Testis (tissue), 3 donors: Measurements from ENCODE around the gene ST3GAL2. TPM values are rescaled to one million over a fixed set of nuclear protein-coding genes. Genes with fewer than 3 reads are reported as not detected.

Source experiments
- DNase-seq: peaks from one replicate; pipeline ENCODE4 v3.0.0-alpha.2; 2019
- H3K27ac ChIP-seq, 2 donors: fragments of 200-600 bp; sonication (generic); one replicate each; pipeline ENCODE4 v1.5.1; 2019
- H3K27me3 ChIP-seq: fragments of 200-600 bp; sonication (generic); one replicate; pipeline ENCODE4 v1.5.1; 2019
- H3K36me3 ChIP-seq: fragments of 200-600 bp; sonication (generic); one replicate; pipeline ENCODE4 v1.5.1; 2017; ENCODE audit warnings: low read depth; ENCODE audit errors: missing control alignments
- H3K4me1 ChIP-seq: fragments of 200-600 bp; sonication (generic); one replicate; pipeline ENCODE4 v1.5.1; 2019
- H3K4me3 ChIP-seq, 2 donors: fragments of 200-600 bp; sonication (generic); one replicate each; pipeline ENCODE4 v1.5.1; 2017 to 2019
- H3K9me3 ChIP-seq: fragments of 200-600 bp; sonication (generic); one replicate; pipeline ENCODE4 v1.5.1; 2017
- POLR2A ChIP-seq: fragments of 450-650 bp; IDR thresholded peaks from one replicate; pipeline ENCODE4 v1.6.1; 2017; ENCODE audit warnings: antibody characterized with exemption, mild to moderate bottlenecking, moderate library complexity
- WGBS, 2 donors: methylation state at CpG; one replicate each; pipeline ENCODE4 v1.1.5; 2018; 5-methylcytosine and 5-hydroxymethylcytosine counted together
- intact Hi-C: fragments of 100-400 bp; cut with DNase I; formaldehyde crosslinking; loops from one replicate; pipeline ENCODE4 v1.15.1; 2023; ENCODE audit warnings: low total_unique reads
- polyA plus RNA-seq: library from polyadenylated mRNA; stranded (reverse); fragments of 350-450 nt; fragmentation: Illumina TruSeq; extraction: RNeasy Lipid Tissue Mini Kit (QIAGEN cat#74804); gene quantifications from one replicate; pipeline ENCODE4 v1.2.3, GENCODE V29; 2014; ENCODE audit warnings: low read depth, low replicate concordance; ENCODE audit not compliant: insufficient read depth
- small RNA-seq, 2 donors: library from RNA; depleted of rRNA; stranded (forward); fragments of <200 nt; gene quantifications; one replicate each; pipeline ENCODE3, GENCODE V24; 2016
- total RNA-seq, 2 donors: library from RNA; depleted of rRNA; stranded (reverse); fragments of >200 nt; gene quantifications; one replicate each; pipeline ENCODE4 v1.2.3, GENCODE V29; 2016
- TF ChIP-seq, protein P1 (sequence below), 3 experiments: fragments of 450-650 bp in 2 of 3; fragments of 200-600 bp in 1 of 3; sonication (generic) in 1 of 3; IDR thresholded peaks; one replicate each; pipeline ENCODE4 v1.5.1; 2016 to 2019; ENCODE audit warnings: antibody characterized with exemption in 3 of 3, mild to moderate bottlenecking in 2 of 3, moderate library complexity in 1 of 3

The ST3GAL2 gene
- total and polyA plus RNA-seq, 3 donors from 2014 or later = 20.2 to 46.2 (median 32.5) TPM

DNA sequence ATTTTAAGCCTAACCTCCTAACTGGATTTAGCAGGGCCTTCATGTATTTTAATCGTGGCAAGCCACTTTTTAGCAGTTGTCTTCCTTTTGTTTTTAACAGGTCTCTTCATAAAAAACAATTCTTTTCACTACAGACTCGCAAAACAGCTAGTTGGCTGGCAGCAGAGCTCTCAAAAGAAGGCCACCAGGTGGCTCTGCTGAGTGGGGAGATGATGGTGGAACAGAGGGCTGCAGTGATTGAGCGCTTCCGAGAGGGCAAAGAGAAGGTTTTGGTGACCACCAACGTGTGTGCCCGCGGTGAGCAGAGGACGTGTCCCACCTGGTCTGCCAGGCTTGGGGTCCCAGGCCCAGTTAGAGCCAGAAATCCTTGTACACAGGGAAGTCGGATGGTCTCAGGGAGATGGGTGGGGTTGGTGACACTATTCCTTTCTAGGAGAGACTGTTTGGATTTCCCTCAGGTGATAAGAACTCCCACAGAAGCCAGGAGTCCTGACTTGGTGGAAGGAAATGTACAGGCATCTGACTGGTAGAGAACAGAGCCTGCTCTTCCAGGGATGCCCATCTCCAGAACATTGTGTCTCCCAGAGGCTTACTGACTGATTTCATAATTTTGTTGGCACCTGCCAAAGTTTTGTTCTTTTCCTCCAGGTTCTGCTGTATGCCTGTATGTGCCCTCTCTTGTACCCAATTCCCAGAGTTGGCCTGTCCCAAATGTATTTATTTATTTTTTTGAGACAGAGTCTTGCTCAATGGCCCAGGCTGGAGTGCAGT, 107.1 kb downstream of the ST3GAL2 start:
- no peak overlapping the region for H3K27ac ChIP-seq
- no peaks in the 10 kb centered on the region for H3K36me3 ChIP-seq
- no peaks in the 10 kb centered on the region for H3K4me1 ChIP-seq
- intact Hi-C loops = no loop called here
- H3K9me3 ChIP-seq = no peaks in the 10 kb centered on the region
- no peak overlapping the region for H3K4me3 ChIP-seq
- no peaks in the 10 kb centered on the region for H3K27me3 ChIP-seq
- WGBS, 2 donors = 63 to 68% methylated on average over 9 of the region's 9 CpGs
- TF ChIP-seq, protein P1, sequence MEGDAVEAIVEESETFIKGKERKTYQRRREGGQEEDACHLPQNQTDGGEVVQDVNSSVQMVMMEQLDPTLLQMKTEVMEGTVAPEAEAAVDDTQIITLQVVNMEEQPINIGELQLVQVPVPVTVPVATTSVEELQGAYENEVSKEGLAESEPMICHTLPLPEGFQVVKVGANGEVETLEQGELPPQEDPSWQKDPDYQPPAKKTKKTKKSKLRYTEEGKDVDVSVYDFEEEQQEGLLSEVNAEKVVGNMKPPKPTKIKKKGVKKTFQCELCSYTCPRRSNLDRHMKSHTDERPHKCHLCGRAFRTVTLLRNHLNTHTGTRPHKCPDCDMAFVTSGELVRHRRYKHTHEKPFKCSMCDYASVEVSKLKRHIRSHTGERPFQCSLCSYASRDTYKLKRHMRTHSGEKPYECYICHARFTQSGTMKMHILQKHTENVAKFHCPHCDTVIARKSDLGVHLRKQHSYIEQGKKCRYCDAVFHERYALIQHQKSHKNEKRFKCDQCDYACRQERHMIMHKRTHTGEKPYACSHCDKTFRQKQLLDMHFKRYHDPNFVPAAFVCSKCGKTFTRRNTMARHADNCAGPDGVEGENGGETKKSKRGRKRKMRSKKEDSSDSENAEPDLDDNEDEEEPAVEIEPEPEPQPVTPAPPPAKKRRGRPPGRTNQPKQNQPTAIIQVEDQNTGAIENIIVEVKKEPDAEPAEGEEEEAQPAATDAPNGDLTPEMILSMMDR (IDR thresholded peaks at IDR 0.05) = peak in 2 of 3 experiments; percentile 34 to 37
- TF ChIP-seq POLR2A = no peak
- peak; percentile 29 for DNase-seq

DNA sequence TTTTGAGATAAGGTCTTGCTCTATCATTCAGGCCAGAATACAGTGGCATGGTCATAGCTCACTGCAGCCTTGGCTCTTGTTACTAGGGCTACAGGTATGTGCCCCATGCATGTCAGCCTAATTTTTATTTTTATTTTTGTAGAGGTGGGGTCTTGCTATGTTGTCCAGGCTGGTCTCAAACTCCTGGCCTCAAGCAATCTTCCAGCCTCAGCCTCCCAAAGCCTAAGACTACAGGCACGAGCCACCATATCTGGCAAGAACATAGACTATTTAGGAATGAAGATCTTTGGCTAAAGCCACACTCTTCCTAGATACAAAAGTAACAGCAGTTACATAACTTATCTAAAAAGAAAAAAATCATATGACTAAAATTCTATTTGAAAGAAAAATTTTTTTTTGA, 107.8 kb downstream of the ST3GAL2 start:
- Histone ChIP-seq H3K27ac (no peak overlapping the region), H3K27me3 (no peaks in the 10 kb centered on the region), H3K4me3 (no peak overlapping the region), H3K9me3 (no peaks in the 10 kb centered on the region), H3K36me3 (no peaks in the 10 kb centered on the region), H3K4me1 (no peaks in the 10 kb centered on the region)
- TF ChIP-seq, protein P1 (IDR thresholded peaks at IDR 0.05) = no peak
- TF ChIP-seq POLR2A = no peak
- 52 to 70% methylated on average over 1 of the region's 1 CpG for WGBS, 2 donors
- no peak for DNase-seq
- intact Hi-C loops = no loop called here

Small RNAs within 50 kb of the gene (small RNA-seq; reads per million reads assigned to genes)
- gene RNU6-23P = 0 to 0.09 reads per million in 2 donors
- gene RPS27P26 = 0 reads per million in 2 donors

Other genes starting within 250 kb of the ST3GAL2 start
- 10 to 100 TPM; 33.6 to 38.6 TPM for gene EXOSC6, start 187.2 kb downstream of the ST3GAL2 start, total RNA-seq
- gene EXOSC6, start 187.2 kb downstream of the ST3GAL2 start, polyA plus RNA-seq = 9.4 TPM
- gene AARS1, start 149.6 kb downstream of the ST3GAL2 start, total RNA-seq = 10 to 100 TPM; 68.7 to 68.9 TPM
- gene AARS1, start 149.6 kb downstream of the ST3GAL2 start, polyA plus RNA-seq = 56.8 TPM
- 10 to 100 TPM; 59.5 to 80.2 TPM for gene DDX19B, start 139.9 kb downstream of the ST3GAL2 start, total RNA-seq
- gene DDX19B, start 139.9 kb downstream of the ST3GAL2 start, polyA plus RNA-seq = 123 TPM
- 10 to 100 TPM; 41.3 to 43.5 TPM for gene DDX19A, start 92.2 kb downstream of the ST3GAL2 start, total RNA-seq
- gene DDX19A, start 92.2 kb downstream of the ST3GAL2 start, polyA plus RNA-seq = 26.5 TPM
- 10 to 100 TPM; 26.4 to 36.3 TPM for gene FCSK, start 15.5 kb upstream of the ST3GAL2 start, total RNA-seq
- gene FCSK, start 15.5 kb upstream of the ST3GAL2 start, polyA plus RNA-seq = 12.4 TPM
- gene COG4, start 84.5 kb upstream of the ST3GAL2 start, total RNA-seq = 10 to 100 TPM; 85.2 to 85.9 TPM
- 65.9 TPM for gene COG4, start 84.5 kb upstream of the ST3GAL2 start, polyA plus RNA-seq
- gene SF3B3, start 84.7 kb upstream of the ST3GAL2 start, total RNA-seq = 100 to 1,000 TPM; 143 to 181 TPM
- 134 TPM for gene SF3B3, start 84.7 kb upstream of the ST3GAL2 start, polyA plus RNA-seq
- gene IL34, start 207.5 kb upstream of the ST3GAL2 start, total RNA-seq = 10 to 100 TPM in 1 of 2 donors, 1 to 10 TPM in 1; 5.4 to 11.9 TPM
- gene IL34, start 207.5 kb upstream of the ST3GAL2 start, polyA plus RNA-seq = 7.9 TPM
- 10 to 100 TPM; 25.6 to 28.7 TPM for gene MTSS2, start 247.0 kb upstream of the ST3GAL2 start, total RNA-seq
- 24.6 TPM for gene MTSS2, start 247.0 kb upstream of the ST3GAL2 start, polyA plus RNA-seq